WTC11 (cell line): Measurements from ENCODE around the gene WNT9B. TPM values are rescaled to one million over a fixed set of nuclear protein-coding genes. Genes with fewer than 3 reads are reported as not detected.

Experiments used
- ATAC-seq: fragments of 200-7000 bp; cut with Tn5 transposase; 2 replicates; pipeline ENCODE4 v1.10.0; 2021; ENCODE audit warnings: mild to moderate bottlenecking, moderate library complexity
- CTCF ChIA-PET: fragments of 300-600 bp; sonication (Branson Sonifier 250); formaldehyde crosslinking; loops from one replicate; lab custom pipeline; 2021; ENCODE audit warnings: antibody characterized with exemption; lab: Charles Lee
- POLR2A ChIA-PET: fragments of 350-600 bp; sonication (Branson Sonifier 250); formaldehyde crosslinking; loops from one replicate; lab custom pipeline; 2021; ENCODE audit warnings: antibody characterized with exemption; lab: Charles Lee
- DNase-seq: peaks from one replicate; pipeline ENCODE4 v3.0.0; 2021; ENCODE audit warnings: low spot score
- H3K27ac Mint-ChIP-seq: 2 replicates; pipeline ENCODE4 v1.8.0; 2021; ENCODE audit warnings: mixed read lengths
- H3K27me3 Mint-ChIP-seq: 2 replicates; pipeline ENCODE4 v1.8.0; 2021; ENCODE audit warnings: low read depth, mild to moderate bottlenecking, moderate library complexity, mixed read lengths
- H3K36me3 Mint-ChIP-seq: 2 replicates; pipeline ENCODE4 v1.8.0; 2021; ENCODE audit warnings: mixed read lengths
- H3K4me1 Mint-ChIP-seq: 2 replicates; pipeline ENCODE4 v1.8.0; 2022; ENCODE audit warnings: mixed read lengths
- H3K4me3 Mint-ChIP-seq: 2 replicates; pipeline ENCODE4 v1.8.0; 2021; ENCODE audit warnings: mild to moderate bottlenecking, moderate library complexity, mixed read lengths
- H3K9me3 Mint-ChIP-seq: 2 replicates; pipeline ENCODE4 v1.8.0; 2021; ENCODE audit warnings: mixed read lengths
- CBFB ChIP-seq: sonication (generic); formaldehyde crosslinking; IDR thresholded peaks from 2 replicates; pipeline ENCODE4 v1.8.1; 2022; ENCODE audit warnings: mild to moderate bottlenecking, low read depth, missing genetic modification reagents
- EMX1 ChIP-seq: fragments of 250-450 bp; sonication (Bioruptor Pico); IDR thresholded peaks from 2 replicates; pipeline ENCODE4 v1.8.0; 2021; ENCODE audit warnings: mild to moderate bottlenecking
- ETV6 ChIP-seq: sonication (generic); formaldehyde crosslinking; IDR thresholded peaks from 2 replicates; pipeline ENCODE4 v1.8.1; 2022; ENCODE audit warnings: mild to moderate bottlenecking, missing genetic modification reagents
- FOXP1 ChIP-seq: sonication (generic); formaldehyde crosslinking; IDR thresholded peaks from 2 replicates; pipeline ENCODE4 v1.8.0; 2022; ENCODE audit warnings: missing genetic modification reagents, mild to moderate bottlenecking, moderate library complexity, borderline replicate concordance
- GTF2I ChIP-seq: fragments of 250-450 bp; sonication (Bioruptor Pico); conservative IDR thresholded peaks from 2 replicates; pipeline ENCODE4 v1.4.0; 2021; ENCODE audit warnings: mild to moderate bottlenecking
- MXD4 ChIP-seq: fragments of 250-450 bp; sonication (Bioruptor Pico); IDR thresholded peaks from 2 replicates; pipeline ENCODE4 v1.8.0; 2021; ENCODE audit warnings: mild to moderate bottlenecking, moderate library complexity, borderline replicate concordance
- NFATC4 ChIP-seq: fragments of 250-450 bp; sonication (Bioruptor Pico); IDR thresholded peaks from 2 replicates; pipeline ENCODE4 v1.9.0; 2021; ENCODE audit warnings: mild to moderate bottlenecking
- PRRX2 ChIP-seq: fragments of 250-450 bp; sonication (Bioruptor Pico); IDR thresholded peaks from 2 replicates; pipeline ENCODE4 v1.8.0; 2021; ENCODE audit warnings: mild to moderate bottlenecking
- TEAD1 ChIP-seq: sonication (generic); formaldehyde crosslinking; IDR thresholded peaks from 2 replicates; pipeline ENCODE4 v1.8.0; 2022; ENCODE audit warnings: mild to moderate bottlenecking, missing genetic modification reagents
- ZNF396 ChIP-seq: fragments of 250-450 bp; sonication (Bioruptor Pico); IDR thresholded peaks from 2 replicates; pipeline ENCODE4 v1.8.0; 2021; ENCODE audit warnings: mild to moderate bottlenecking, moderate library complexity, borderline replicate concordance
- ZNF416 ChIP-seq: fragments of 250-450 bp; sonication (Bioruptor Pico); IDR thresholded peaks from 2 replicates; pipeline ENCODE4 v1.9.0; 2021; ENCODE audit warnings: mild to moderate bottlenecking, inconsistent platforms
- ZNF671 ChIP-seq: fragments of 250-450 bp; sonication (Bioruptor Pico); IDR thresholded peaks from 2 replicates; pipeline ENCODE4 v1.8.0; 2021; ENCODE audit warnings: mild to moderate bottlenecking
- total RNA-seq: library from RNA; stranded (reverse); gene quantifications from 3 replicates; pipeline ENCODE4 v1.2.3, GENCODE V29; 2021
- TF ChIP-seq, protein P1 (sequence below): fragments of 200-600 bp; IDR thresholded peaks from 2 replicates; pipeline ENCODE4 v1.8.0; 2022; ENCODE audit warnings: antibody characterized with exemption
- TF ChIP-seq, protein P2 (sequence below): fragments of 250-450 bp; sonication (Bioruptor Pico); IDR thresholded peaks from 2 replicates; pipeline ENCODE4 v1.8.0; 2021; ENCODE audit warnings: mild to moderate bottlenecking
- TF ChIP-seq, protein P3 (sequence below): sonication (generic); formaldehyde crosslinking; IDR thresholded peaks from 2 replicates; pipeline ENCODE4 v1.8.0; 2022; ENCODE audit warnings: missing genetic modification reagents
- TF ChIP-seq, protein P4 (sequence below): fragments of 250-450 bp; sonication (Bioruptor Pico); IDR thresholded peaks from 2 replicates; pipeline ENCODE4 v2.1.2; 2022; ENCODE audit warnings: mild to moderate bottlenecking, moderate library complexity
- TF ChIP-seq, protein P5 (sequence below): sonication (generic); formaldehyde crosslinking; IDR thresholded peaks from 2 replicates; pipeline ENCODE4 v1.8.1; 2023; ENCODE audit warnings: mild to moderate bottlenecking, moderate library complexity, missing genetic modification reagents
- TF ChIP-seq, protein P6 (sequence below): sonication (generic); formaldehyde crosslinking; IDR thresholded peaks from 2 replicates; pipeline ENCODE4 v1.8.0; 2022; ENCODE audit warnings: mild to moderate bottlenecking, missing genetic modification reagents
- TF ChIP-seq, protein P7 (sequence below): fragments of 250-450 bp; sonication (Bioruptor Pico); IDR thresholded peaks from 2 replicates; pipeline ENCODE4 v1.9.0; 2021; ENCODE audit warnings: mild to moderate bottlenecking
- TF ChIP-seq, protein P8 (sequence below): fragments of 250-450 bp; sonication (Bioruptor Pico); conservative IDR thresholded peaks from 2 replicates; pipeline ENCODE4 v1.9.0; 2021; ENCODE audit warnings: mild to moderate bottlenecking
- TF ChIP-seq, protein P9 (sequence below): fragments of 250-450 bp; sonication (Bioruptor Pico); IDR thresholded peaks from 2 replicates; pipeline ENCODE4 v1.9.0; 2021; ENCODE audit warnings: moderate library complexity, mild to moderate bottlenecking, inconsistent platforms, borderline replicate concordance

The WNT9B gene
- total RNA-seq, 1 experiment from 2014 or later: 0.87 TPM

DNA sequence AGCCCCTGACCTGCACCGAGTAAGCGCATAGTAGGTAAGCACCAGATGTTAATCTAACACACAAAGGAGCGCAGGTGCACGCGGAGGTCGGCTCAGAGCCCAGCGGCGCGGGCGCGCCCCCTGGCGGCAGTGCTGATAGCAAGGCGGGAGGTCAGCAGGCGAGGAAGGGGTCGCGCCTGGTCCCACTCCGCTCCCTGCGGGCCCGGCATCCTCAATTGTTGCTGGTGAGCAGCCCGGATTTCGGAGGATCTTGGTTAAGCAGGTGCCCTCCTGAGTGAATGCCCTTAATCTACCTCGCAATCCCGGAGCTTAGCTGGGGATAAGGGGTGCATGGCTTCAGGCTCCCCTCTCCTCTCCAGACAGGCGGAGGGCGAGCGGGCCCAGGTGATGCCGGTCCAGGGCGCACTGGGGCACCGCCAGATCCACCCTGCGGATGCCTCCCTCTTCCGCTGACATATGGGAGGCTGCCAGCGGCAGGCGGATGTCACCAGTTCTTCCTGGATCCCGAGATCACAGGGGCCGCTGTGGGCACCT, 28.9 kb upstream of the WNT9B start:
- peaks cover 62% of the 10 kb centered on the region for H3K27me3 Mint-ChIP-seq
- TF ChIP-seq PRRX2 (CRISPR knock-in tag) (peak; percentile 92), GTF2I (CRISPR knock-in tag) (peak; percentile 4; the same call in 1 of the 2 replicates), NFATC4 (CRISPR knock-in tag) (0 out of 2 replicates have a peak, but pooled peaks have one; percentile 74), ZNF396 (CRISPR knock-in tag) (0 out of 2 replicates have a peak, but pooled peaks have one; percentile 4), FOXP1 (CRISPR knock-in tag) (peak; percentile 81; the same call in 1 of the 2 replicates), ZNF416 (CRISPR knock-in tag) (peak; percentile 81; the same call in 1 of the 2 replicates), ETV6 (CRISPR knock-in tag) (peak; percentile 37; the same call in 1 of the 2 replicates), MXD4 (CRISPR knock-in tag) (peak; percentile 76; the same call in 1 of the 2 replicates), EMX1 (CRISPR knock-in tag) (peak; percentile 82; the same call in 1 of the 2 replicates), CBFB (CRISPR knock-in tag) (no peak), TEAD1 (CRISPR knock-in tag) (no peak), ZNF671 (CRISPR knock-in tag) (peak; percentile 86; the same call in 1 of the 2 replicates)
- TF ChIP-seq, protein P1, sequence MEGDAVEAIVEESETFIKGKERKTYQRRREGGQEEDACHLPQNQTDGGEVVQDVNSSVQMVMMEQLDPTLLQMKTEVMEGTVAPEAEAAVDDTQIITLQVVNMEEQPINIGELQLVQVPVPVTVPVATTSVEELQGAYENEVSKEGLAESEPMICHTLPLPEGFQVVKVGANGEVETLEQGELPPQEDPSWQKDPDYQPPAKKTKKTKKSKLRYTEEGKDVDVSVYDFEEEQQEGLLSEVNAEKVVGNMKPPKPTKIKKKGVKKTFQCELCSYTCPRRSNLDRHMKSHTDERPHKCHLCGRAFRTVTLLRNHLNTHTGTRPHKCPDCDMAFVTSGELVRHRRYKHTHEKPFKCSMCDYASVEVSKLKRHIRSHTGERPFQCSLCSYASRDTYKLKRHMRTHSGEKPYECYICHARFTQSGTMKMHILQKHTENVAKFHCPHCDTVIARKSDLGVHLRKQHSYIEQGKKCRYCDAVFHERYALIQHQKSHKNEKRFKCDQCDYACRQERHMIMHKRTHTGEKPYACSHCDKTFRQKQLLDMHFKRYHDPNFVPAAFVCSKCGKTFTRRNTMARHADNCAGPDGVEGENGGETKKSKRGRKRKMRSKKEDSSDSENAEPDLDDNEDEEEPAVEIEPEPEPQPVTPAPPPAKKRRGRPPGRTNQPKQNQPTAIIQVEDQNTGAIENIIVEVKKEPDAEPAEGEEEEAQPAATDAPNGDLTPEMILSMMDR: peak; percentile 97
- TF ChIP-seq, protein P2, sequence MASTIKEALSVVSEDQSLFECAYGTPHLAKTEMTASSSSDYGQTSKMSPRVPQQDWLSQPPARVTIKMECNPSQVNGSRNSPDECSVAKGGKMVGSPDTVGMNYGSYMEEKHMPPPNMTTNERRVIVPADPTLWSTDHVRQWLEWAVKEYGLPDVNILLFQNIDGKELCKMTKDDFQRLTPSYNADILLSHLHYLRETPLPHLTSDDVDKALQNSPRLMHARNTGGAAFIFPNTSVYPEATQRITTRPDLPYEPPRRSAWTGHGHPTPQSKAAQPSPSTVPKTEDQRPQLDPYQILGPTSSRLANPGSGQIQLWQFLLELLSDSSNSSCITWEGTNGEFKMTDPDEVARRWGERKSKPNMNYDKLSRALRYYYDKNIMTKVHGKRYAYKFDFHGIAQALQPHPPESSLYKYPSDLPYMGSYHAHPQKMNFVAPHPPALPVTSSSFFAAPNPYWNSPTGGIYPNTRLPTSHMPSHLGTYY (CRISPR knock-in tag): peak; percentile 69; the same call in 1 of the 2 replicates
- TF ChIP-seq, protein P3, sequence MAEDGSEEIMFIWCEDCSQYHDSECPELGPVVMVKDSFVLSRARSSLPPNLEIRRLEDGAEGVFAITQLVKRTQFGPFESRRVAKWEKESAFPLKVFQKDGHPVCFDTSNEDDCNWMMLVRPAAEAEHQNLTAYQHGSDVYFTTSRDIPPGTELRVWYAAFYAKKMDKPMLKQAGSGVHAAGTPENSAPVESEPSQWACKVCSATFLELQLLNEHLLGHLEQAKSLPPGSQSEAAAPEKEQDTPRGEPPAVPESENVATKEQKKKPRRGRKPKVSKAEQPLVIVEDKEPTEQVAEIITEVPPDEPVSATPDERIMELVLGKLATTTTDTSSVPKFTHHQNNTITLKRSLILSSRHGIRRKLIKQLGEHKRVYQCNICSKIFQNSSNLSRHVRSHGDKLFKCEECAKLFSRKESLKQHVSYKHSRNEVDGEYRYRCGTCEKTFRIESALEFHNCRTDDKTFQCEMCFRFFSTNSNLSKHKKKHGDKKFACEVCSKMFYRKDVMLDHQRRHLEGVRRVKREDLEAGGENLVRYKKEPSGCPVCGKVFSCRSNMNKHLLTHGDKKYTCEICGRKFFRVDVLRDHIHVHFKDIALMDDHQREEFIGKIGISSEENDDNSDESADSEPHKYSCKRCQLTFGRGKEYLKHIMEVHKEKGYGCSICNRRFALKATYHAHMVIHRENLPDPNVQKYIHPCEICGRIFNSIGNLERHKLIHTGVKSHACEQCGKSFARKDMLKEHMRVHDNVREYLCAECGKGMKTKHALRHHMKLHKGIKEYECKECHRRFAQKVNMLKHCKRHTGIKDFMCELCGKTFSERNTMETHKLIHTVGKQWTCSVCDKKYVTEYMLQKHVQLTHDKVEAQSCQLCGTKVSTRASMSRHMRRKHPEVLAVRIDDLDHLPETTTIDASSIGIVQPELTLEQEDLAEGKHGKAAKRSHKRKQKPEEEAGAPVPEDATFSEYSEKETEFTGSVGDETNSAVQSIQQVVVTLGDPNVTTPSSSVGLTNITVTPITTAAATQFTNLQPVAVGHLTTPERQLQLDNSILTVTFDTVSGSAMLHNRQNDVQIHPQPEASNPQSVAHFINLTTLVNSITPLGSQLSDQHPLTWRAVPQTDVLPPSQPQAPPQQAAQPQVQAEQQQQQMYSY: no peak
- TF ChIP-seq, protein P4, sequence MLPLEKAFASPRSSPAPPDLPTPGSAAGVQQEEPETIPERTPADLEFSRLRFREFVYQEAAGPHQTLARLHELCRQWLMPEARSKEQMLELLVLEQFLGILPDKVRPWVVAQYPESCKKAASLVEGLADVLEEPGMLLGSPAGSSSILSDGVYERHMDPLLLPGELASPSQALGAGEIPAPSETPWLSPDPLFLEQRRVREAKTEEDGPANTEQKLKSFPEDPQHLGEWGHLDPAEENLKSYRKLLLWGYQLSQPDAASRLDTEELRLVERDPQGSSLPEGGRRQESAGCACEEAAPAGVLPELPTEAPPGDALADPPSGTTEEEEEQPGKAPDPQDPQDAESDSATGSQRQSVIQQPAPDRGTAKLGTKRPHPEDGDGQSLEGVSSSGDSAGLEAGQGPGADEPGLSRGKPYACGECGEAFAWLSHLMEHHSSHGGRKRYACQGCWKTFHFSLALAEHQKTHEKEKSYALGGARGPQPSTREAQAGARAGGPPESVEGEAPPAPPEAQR (CRISPR knock-in tag): peak; percentile 58; the same call in 1 of the 2 replicates
- TF ChIP-seq, protein P5, sequence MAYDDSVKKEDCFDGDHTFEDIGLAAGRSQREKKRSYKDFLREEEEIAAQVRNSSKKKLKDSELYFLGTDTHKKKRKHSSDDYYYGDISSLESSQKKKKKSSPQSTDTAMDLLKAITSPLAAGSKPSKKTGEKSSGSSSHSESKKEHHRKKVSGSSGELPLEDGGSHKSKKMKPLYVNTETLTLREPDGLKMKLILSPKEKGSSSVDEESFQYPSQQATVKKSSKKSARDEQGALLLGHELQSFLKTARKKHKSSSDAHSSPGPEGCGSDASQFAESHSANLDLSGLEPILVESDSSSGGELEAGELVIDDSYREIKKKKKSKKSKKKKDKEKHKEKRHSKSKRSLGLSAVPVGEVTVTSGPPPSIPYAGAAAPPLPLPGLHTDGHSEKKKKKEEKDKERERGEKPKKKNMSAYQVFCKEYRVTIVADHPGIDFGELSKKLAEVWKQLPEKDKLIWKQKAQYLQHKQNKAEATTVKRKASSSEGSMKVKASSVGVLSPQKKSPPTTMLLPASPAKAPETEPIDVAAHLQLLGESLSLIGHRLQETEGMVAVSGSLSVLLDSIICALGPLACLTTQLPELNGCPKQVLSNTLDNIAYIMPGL (CRISPR knock-in tag): peak; percentile 67; the same call in 1 of the 2 replicates
- TF ChIP-seq, protein P6, sequence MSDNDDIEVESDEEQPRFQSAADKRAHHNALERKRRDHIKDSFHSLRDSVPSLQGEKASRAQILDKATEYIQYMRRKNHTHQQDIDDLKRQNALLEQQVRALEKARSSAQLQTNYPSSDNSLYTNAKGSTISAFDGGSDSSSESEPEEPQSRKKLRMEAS (CRISPR knock-in tag): peak; percentile 76
- TF ChIP-seq, protein P7, sequence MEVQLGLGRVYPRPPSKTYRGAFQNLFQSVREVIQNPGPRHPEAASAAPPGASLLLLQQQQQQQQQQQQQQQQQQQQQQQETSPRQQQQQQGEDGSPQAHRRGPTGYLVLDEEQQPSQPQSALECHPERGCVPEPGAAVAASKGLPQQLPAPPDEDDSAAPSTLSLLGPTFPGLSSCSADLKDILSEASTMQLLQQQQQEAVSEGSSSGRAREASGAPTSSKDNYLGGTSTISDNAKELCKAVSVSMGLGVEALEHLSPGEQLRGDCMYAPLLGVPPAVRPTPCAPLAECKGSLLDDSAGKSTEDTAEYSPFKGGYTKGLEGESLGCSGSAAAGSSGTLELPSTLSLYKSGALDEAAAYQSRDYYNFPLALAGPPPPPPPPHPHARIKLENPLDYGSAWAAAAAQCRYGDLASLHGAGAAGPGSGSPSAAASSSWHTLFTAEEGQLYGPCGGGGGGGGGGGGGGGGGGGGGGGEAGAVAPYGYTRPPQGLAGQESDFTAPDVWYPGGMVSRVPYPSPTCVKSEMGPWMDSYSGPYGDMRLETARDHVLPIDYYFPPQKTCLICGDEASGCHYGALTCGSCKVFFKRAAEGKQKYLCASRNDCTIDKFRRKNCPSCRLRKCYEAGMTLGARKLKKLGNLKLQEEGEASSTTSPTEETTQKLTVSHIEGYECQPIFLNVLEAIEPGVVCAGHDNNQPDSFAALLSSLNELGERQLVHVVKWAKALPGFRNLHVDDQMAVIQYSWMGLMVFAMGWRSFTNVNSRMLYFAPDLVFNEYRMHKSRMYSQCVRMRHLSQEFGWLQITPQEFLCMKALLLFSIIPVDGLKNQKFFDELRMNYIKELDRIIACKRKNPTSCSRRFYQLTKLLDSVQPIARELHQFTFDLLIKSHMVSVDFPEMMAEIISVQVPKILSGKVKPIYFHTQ (CRISPR knock-in tag): peak; percentile 83; the same call in 1 of the 2 replicates
- TF ChIP-seq, protein P8, sequence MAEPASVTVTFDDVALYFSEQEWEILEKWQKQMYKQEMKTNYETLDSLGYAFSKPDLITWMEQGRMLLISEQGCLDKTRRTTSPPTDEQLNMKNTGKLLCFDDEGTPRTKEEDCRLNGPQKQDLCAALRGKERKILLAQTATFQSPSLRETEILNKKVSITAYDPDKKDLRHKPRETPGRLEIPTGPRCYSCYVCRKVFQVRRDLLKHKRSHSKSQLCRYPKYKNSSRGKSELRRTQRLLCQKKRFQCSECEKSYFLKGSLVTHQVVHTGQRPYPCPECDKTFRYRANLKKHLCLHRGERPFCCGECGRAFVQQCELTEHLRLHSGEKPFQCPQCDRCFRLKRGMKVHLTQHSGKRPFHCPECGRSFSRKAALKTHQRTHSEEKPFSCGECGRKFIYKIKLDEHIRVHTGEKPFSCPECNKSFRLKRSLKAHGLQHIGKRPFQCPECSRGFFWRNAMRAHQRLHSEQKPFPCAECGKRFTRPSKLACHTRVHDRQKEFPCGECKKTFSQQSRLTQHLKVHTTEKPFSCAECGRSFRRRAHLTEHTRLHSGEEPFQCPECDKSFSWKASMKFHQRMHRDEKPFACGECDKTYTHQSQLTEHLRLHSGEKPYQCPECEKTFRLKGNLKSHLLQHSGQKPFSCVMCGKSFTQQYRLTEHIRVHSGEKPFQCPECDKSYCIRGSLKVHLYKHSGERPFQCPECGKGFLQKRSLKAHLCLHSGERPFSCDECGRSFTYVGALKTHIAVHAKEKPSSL: no peak
- TF ChIP-seq, protein P9, sequence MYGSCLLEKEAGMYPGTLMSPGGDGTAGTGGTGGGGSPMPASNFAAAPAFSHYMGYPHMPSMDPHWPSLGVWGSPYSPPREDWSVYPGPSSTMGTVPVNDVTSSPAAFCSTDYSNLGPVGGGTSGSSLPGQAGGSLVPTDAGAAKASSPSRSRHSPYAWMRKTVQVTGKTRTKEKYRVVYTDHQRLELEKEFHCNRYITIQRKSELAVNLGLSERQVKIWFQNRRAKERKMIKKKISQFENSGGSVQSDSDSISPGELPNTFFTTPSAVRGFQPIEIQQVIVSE: no peak
- ATAC-seq (peak; percentile 7), DNase-seq (peak; percentile 88)
- H3K36me3 Mint-ChIP-seq: no peaks in the 10 kb centered on the region
- ChIA-PET CTCF (interaction anchor here (0.8 to 1.9 kb wide), 9 partner anchors 8 to 56 kb away, joined by 3 to 13 read pairs (median 4); no protein-coding TSS in a partner anchor), POLR2A (no interaction called here)
- no peak overlapping the region for H3K4me3 Mint-ChIP-seq
- H3K27ac Mint-ChIP-seq: no peak overlapping the region
- no peaks in the 10 kb centered on the region for H3K9me3 Mint-ChIP-seq
- peaks cover 27% of the 10 kb centered on the region for H3K4me1 Mint-ChIP-seq
